ENCODE results near the gene UST.
"Not testable (repeated sequence)": the region's sequence is repeated elsewhere in the genome, so short reads cannot be mapped to it uniquely, and the experiment has no call there.

Gene UST

GRCh38 chr6:148951662-148952061 is 204.8 kb downstream of the UST start:
- ATAC-seq (no peak), DNase-seq (no peak)

- DNase-seq (no peak), ATAC-seq (no peak)
Observed at GRCh38 chr6:148952147-148953035, 205.6 kb downstream of the UST start.

GRCh38 chr6:148954461-148954860 is 207.6 kb downstream of the UST start:
- ATAC-seq = no peak

GRCh38 chr6:148954934-148955333 is 208.1 kb downstream of the UST start:
- DNase-seq = no peak
- no peak for ATAC-seq

More at GRCh38 chr6:148954461-148954860, 207.6 kb downstream of the UST start:
- DNase-seq = no peak

- DNase-seq (no peak), ATAC-seq (no peak)
Observed at GRCh38 chr6:148955441-148955840, 208.6 kb downstream of the UST start.

- not testable (repeated sequence) for ATAC-seq, DNase-seq
Observed at GRCh38 chr6:148956163-148956562, 209.3 kb downstream of the UST start.

- DNase-seq = no peak
- ATAC-seq = no peak
Observed at GRCh38 chr6:148957752-148958151, 210.9 kb downstream of the UST start.

GRCh38 chr6:148959008-148959407 is 212.2 kb downstream of the UST start:
- DNase-seq (no peak), ATAC-seq (no peak)

GRCh38 chr6:148959501-148959900 is 212.7 kb downstream of the UST start:
- ATAC-seq = no peak

GRCh38 chr6:148962854-148963515 is 216.2 kb downstream of the UST start:
- ATAC-seq (no peak), DNase-seq (no peak)

More at GRCh38 chr6:148959501-148959900, 212.7 kb downstream of the UST start:
- DNase-seq = no peak

GRCh38 chr6:148963738-148964137 is 216.9 kb downstream of the UST start:
- ATAC-seq (no peak), DNase-seq (no peak)

- ATAC-seq (no peak), DNase-seq (no peak)
Observed at GRCh38 chr6:148964467-148964866, 217.6 kb downstream of the UST start.

GRCh38 chr6:148965287-148965686 is 218.5 kb downstream of the UST start:
- ATAC-seq = no peak
- DNase-seq = no peak

GRCh38 chr6:148967011-148967520 is 220.2 kb downstream of the UST start:
- DNase-seq = no peak
- no peak for ATAC-seq

GRCh38 chr6:148967541-148967956 is 220.7 kb downstream of the UST start:
- no peak for DNase-seq
- ATAC-seq = no peak

GRCh38 chr6:148968771-148969602 is 222.2 kb downstream of the UST start:
- ATAC-seq = no peak

GRCh38 chr6:148969603-148970061 is 222.8 kb downstream of the UST start:
- ATAC-seq (no peak), DNase-seq (no peak)

More at GRCh38 chr6:148968771-148969602, 222.2 kb downstream of the UST start:
- DNase-seq = no peak

- DNase-seq (no peak), ATAC-seq (no peak)
Observed at GRCh38 chr6:148971031-148971927, 224.4 kb downstream of the UST start.

GRCh38 chr6:148972481-148972880 is 225.7 kb downstream of the UST start:
- ATAC-seq = peak; percentile 52
- peak; percentile 40 for DNase-seq

- DNase-seq = no peak
- ATAC-seq = no peak
Observed at GRCh38 chr6:148973538-148974208, 226.8 kb downstream of the UST start.

Measured in stimulated activated naive CD8-positive, alpha-beta T cell treated with anti-CD3 and anti-CD28 coated beads, Interleukin-15, Interleukin-2, amounts not matched to agents 100 U/mL and 50 U/mL, for 24 hours (primary cell).